PFSK-1 (cell line): Measurements from ENCODE around the gene GMFB.

Experiments
- POLR2AphosphoS5 ChIP-seq: IDR thresholded peaks from 2 replicates; pipeline ENCODE4 v1.6.1; 2012; ENCODE audit warnings: low read depth, mild to moderate bottlenecking, control low read depth, low read length, moderate library complexity
- SIN3A ChIP-seq: IDR thresholded peaks from 2 replicates; pipeline ENCODE4 v1.6.1; 2012; ENCODE audit warnings: mild to moderate bottlenecking, low read length, moderate library complexity, borderline replicate concordance; ENCODE audit not compliant: insufficient read depth
- TAF1 ChIP-seq: IDR thresholded peaks from 2 replicates; pipeline ENCODE4 v1.6.1; 2012; ENCODE audit warnings: low read length, control low read depth, borderline replicate concordance; ENCODE audit not compliant: insufficient read depth

DNA sequence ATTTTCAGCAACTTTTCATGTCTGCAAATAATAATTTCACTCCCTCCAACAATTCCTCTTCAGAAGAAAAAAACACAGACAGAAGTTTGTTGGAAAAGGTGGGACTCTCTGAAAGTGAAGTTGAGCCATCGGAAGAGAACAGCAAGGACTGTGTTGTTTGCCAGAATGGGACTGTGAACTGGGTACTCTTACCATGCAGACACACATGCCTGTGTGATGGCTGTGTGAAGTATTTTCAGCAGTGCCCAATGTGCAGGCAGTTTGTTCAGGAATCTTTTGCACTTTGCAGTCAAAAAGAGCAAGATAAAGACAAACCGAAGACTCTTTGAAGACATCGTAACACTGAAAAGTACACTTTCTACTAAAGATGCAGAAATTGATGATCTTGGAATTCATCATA, 49.3 kb upstream of the GMFB start:
- TF ChIP-seq SIN3A (no peak), TAF1 (no peak), POLR2AphosphoS5 (no peak)
